NCI-H345 treated with DMSO at 0.1 percent for 48 hours (cell line): ENCODE data around the gene NSMF.
"Not testable (repeated sequence)": the region's sequence is repeated elsewhere in the genome, so short reads cannot be mapped to it uniquely, and the experiment has no call there.

Experiments used
- DNase-seq: peaks from one replicate; lab custom pipeline; 2025; ENCODE audit not compliant: unreplicated experiment; lab: John Stamatoyannopoulos, UW

The NSMF gene

DNA sequence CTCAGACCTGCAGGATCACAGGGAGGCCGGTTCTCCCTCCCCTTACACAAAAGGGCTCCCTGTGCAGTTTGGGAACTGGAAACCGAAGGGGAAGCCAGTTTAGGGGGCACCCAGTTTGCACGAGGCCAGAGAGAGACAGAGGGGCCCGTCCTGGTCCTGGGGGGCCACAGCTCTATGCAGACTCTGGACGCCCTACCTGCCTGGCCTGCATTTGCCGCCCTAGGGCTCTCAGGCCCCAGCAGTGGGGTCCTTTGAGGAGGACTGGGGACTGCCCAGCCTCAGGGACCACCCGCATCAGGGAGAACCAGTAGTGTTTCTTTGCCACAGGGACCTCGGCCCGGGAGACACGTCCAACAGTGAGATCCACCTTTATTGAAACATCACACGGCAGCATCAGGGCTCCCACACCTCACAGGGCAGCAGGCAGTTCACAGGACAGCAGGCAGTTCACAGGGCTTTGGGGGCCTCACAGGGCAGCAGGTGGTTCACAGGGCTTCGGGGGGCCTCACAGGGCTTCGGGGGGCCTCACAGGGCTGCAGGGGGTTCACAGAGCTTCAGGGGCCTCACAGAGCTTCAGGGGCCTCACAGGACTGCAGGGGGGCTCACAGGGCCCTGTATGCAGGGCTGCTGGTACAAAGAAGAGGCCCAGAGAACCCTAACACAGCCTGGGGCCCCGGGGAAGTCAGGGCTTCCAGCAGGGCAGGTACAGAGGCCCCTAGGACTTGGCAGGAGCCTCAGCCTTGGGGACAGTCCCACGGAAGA lies 648 bp upstream of the NSMF start:
- DNase-seq, result no peak

GRCh38 chr9:137458194-137459151 lies 661 bp downstream of the NSMF start:
- DNase-seq, result no peak

DNA sequence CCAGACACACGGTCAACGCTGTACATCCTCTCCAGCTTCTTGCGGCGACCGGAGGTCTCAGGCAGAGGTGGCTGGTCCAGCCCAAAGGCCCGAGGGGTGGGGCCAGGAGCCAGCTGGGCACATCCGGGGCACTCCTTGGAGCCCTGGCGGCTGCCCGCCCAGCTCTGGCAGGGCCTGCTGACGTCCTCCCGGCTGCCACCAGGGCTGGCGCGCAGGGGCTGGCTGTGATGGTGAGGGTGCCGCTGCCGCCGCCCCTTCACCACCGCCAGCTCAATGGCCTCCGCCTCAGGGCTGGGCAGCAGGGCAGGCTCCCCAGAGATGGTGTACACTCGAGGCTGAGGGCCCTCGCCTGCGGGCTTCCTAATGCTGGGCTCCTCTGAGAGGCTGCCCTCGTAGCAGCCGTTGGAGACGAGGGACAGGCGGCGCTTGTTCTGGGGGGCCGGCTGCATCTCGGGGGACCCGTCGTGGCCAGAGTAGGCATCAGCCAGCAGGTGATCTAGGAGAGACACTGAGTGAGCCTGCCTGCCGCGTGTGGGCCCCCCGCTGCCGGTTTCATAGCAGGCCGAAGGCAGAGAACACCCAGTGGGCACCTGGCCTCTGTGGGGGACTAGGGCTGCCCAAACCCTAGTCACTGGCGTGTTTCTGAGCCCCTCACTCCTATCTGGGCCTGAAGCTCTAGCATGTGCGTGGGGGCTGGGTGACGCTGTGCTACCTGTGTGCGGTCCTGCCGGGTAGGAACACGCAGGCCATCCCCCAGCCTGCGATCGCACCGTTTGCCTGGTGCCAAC lies 1.5 kb downstream of the NSMF start:
- DNase-seq, result no peak

DNA sequence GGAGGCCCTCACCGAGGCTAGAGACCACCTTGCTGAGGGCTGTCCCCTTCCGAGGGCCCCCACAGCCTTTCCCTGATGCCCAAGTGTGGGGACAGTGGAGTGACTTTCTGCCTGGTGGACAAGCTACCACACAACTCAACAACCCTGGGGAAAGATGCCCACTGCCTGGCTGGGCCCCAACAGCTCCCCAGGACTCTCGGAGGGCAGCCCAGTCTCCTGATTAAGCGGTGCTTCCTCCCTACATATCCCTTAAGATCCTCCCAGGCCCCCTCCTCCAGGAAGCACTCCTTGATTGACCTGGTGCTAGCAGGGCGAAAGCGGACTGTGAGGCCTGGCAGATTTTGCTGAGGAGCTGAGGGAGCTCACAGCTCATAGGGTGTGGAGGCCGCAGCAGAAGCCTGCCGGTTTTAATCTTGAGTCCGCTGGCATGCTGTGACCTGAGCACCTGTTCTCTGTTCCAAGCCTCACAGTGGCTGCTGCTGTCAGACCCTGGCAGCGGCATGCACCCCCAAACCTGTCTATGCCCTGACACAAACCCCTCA lies 2.2 kb downstream of the NSMF start:
- no peak for DNase-seq

DNA sequence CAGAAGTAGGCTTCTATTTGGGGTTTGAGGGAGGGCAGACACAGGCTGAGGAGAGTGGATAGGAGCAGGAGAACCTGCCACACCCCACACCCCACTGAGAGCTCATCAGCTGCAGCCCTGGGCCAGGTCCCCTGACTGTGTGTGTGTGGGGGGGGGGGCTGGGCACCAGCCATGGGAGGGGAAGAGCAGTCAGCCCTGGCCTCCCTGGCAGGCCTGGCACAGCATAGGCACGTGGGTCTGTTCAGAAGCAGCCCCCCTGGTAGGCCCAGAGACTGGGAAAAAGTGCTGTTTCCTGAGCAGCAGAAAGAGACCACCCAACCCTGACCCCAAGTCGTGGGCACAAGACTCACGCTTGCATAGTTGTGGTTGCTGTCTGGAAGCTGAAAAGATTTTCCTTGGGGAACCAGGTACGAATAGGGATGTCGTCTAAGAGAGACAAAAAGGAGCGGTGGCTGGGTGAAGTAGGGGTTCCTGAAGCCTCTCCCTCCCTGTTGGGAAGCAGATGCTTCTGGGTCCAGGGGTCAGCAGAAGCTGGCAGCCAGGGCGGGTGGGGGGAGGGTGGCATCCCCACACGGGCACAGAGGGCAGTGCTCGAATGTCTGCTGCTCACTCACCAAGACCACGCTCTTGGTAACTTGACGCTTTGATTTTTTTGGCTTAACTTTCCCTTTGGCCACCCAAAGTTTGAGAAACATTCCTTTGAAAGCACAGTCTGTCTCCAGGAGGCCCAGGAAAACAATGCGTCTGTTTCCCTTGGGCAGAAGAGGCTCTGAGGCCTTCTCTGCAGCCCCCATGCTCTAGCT lies 2.9 kb downstream of the NSMF start:
- no peak for DNase-seq

- no peak for DNase-seq
These were observed 3.7 kb downstream of the NSMF start for GRCh38 chr9:137455359-137455991.

GRCh38 chr9:137454597-137455358 lies 4.4 kb downstream of the NSMF start:
- DNase-seq, result no peak

- no peak for DNase-seq
These were observed 5.0 kb downstream of the NSMF start for GRCh38 chr9:137454145-137454596.

GRCh38 chr9:137453643-137454081 lies 5.5 kb downstream of the NSMF start:
- no peak for DNase-seq

- DNase-seq, result no peak
These were observed 6.1 kb downstream of the NSMF start for GRCh38 chr9:137452761-137453642.

DNA sequence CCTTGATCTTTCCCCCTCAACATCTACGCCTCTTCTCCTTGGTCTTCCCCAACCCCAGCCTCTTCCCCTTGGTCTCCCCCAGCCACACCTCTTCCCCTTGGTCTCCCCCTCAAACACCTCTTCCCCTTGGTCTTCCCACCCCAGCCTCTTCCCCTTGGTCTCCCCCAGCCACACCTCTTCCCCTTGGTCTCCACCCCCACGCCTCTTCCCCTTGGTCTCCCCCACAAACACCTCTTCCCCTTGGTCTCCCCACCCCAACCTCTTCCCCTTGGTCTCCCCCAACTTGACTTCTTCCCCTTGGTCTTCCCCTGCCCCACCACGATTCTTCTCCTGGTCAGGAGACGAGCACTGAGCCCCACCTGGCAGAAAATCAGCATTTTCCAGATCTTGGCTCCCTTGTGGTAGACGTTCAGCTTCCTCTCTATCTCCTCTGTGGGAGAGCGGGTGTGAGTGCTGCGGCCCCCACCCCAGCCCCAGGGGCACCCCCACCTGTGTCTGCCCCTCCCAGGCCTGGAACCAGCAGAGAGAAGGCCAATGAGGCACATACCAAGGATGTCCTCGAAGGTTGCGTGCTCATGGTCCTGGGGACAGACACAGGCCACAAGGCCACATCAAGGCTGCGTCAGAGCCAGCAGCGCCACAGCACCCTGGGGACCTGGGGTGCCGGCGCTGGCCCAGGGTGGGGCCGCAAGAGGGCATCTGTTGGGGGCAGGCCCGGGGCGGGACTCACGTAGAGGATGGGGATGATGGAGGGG lies 7.0 kb downstream of the NSMF start:
- DNase-seq, result no peak

DNA sequence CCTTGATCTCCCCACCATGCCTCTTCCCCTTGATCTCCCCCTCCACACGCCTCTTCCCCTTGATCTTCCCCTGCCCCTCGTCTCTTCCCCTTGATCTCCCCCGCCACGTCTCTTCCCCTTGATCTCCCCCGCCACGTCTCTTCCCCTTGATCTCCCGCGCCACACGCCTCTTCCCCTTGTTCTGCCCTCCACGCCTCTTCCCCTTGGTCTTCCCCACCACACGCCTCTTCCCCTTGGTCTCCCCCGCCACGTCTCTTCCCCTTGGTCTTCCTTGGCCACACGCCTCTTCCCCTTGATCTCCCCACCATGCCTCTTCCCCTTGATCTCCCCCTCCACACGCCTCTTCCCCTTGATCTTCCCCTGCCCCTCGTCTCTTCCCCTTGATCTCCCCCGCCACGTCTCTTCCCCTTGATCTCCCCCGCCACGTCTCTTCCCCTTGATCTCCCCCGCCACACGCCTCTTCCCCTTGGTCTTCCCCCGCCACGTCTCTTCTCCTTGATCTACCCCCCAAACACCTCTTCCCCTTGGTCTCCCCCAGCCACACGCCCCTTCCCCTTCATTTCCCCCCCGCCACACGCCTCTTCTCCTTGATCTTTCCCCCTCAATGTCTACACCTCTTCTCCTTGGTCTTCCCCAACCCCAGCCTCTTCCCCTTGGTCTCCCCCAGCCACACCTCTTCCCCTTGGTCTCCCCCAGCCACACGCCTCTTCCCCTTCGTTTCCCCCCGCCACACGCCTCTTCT lies 7.7 kb downstream of the NSMF start:
- not testable (repeated sequence) for DNase-seq

GRCh38 chr9:137450539-137451222 lies 8.5 kb downstream of the NSMF start:
- not testable (repeated sequence) for DNase-seq

- no peak for DNase-seq
These were observed 9.1 kb downstream of the NSMF start for GRCh38 chr9:137449931-137450538.

DNA sequence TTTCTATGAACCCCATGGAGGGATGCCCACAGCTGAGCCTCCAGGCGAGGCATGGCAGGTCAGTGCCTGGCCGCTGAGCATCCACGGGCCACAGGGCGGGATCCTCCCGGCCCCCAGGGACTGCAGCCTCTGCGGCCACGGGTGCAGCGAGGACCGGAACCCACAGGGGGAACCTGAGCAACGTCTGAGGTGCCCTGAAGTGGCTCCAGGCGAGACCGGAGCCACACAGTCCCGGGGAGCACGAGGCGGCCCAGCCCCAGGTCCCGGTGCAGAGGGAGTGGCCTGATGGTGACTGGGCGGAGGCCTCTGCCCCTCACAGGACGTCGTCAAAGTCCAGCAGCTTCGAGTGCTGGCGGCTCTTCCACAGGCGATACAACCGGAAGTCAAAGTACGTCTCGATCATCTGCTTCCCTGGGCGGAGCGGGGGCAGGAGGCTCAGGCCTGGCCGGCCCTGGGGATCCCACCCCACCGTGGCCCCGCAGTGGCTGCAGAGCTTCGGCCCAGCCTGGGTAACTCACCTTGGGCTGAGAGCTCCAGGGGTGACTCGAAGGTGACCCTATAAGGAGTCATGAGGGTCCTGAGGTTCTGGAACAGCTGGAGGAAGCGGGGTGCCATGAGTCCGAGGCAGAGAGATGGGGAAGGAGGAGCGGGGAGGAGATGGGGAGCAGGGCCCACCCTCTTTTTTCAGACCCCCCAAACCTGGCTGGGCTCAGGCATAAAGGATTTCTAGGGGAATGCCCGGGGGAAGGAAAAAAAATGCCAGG lies 9.9 kb downstream of the NSMF start:
- DNase-seq, result no peak
